Activated naive CD4-positive, alpha-beta T cell treated with anti-CD3 and anti-CD28 coated beads for 36 hours (primary cell): ENCODE data around the gene B9D1. TPM values are rescaled to one million over a fixed set of nuclear protein-coding genes. Genes with fewer than 3 reads are reported as not detected.

Experiments
- CTCF ChIA-PET: fragments of 350-600 bp; sonication (Branson Sonifier 250); formaldehyde crosslinking; loops from one replicate; lab custom pipeline; 2021; ENCODE audit warnings: antibody characterized with exemption; lab: Charles Lee
- DNase-seq: peaks from one replicate; pipeline ENCODE4 v3.0.0-alpha.2; 2020
- H3K27ac Mint-ChIP-seq: one replicate; pipeline ENCODE4 v1.8.0; 2021; ENCODE audit warnings: mild to moderate bottlenecking, mixed read lengths
- H3K27me3 Mint-ChIP-seq: one replicate; pipeline ENCODE4 v1.8.0; 2021; ENCODE audit warnings: low read depth, mixed read lengths
- H3K36me3 Mint-ChIP-seq: one replicate; pipeline ENCODE4 v1.8.0; 2021; ENCODE audit warnings: low read depth, mixed read lengths
- H3K4me1 Mint-ChIP-seq: one replicate; pipeline ENCODE4 v1.8.0; 2021; ENCODE audit warnings: low read depth, mixed read lengths
- H3K4me3 Mint-ChIP-seq: one replicate; pipeline ENCODE4 v1.8.0; 2021; ENCODE audit warnings: mild to moderate bottlenecking, moderate library complexity, mixed read lengths
- H3K9me3 Mint-ChIP-seq: one replicate; pipeline ENCODE4 v1.8.0; 2021; ENCODE audit warnings: mixed read lengths
- intact Hi-C: fragments of 100-400 bp; cut with micrococcal nuclease; formaldehyde crosslinking; loops from one replicate; pipeline ENCODE4 v1.15.1; 2023
- total RNA-seq, 2 experiments: library from RNA; stranded (reverse); gene quantifications; one replicate each; pipeline ENCODE4 v1.2.3, GENCODE V29; 2021

Gene B9D1
- 1 to 10 TPM; 8.7 TPM for total RNA-seq

- H3K9me3 Mint-ChIP-seq = no peaks in the 10 kb centered on the region
- H3K27me3 Mint-ChIP-seq = peaks cover 2% of the 10 kb centered on the region
- H3K4me3 Mint-ChIP-seq = peak within 1 kb of the TSS; percentile 87
- intact Hi-C loops = loop anchor here (1.0 to 10.0 kb wide), 8 partner anchors 16 to 1180 kb away; partner anchors contain the start of genes AKAP10, ALDH3A2, ALKBH5 and MAPK7
- H3K4me1 Mint-ChIP-seq = peaks cover 5% of the 10 kb centered on the region
- no peaks in the 10 kb centered on the region for H3K36me3 Mint-ChIP-seq
- DNase-seq = peak; percentile 93
- CTCF ChIA-PET = interaction anchor here (0.5 to 5.2 kb wide), 29 partner anchors 9 to 404 kb away, joined by 3 to 85 read pairs (median 4); partner anchors contain the start of genes ALDH3A2 and MAPK7
- H3K27ac Mint-ChIP-seq = peak within 1 kb of the TSS; percentile 33
Measured at GRCh38 chr17:19362277-19363113, at the start of gene B9D1. Gene B9D1, minus strand, starts transcription at chr17:19362723. Its CDS starts 154 bp downstream, at chr17:19362569.

- Mint-ChIP-seq H3K36me3 (no peaks in the 10 kb centered on the region), H3K4me1 (no peaks in the 10 kb centered on the region), H3K27ac (no peak overlapping the region), H3K4me3 (no peak overlapping the region), H3K9me3 (no peaks in the 10 kb centered on the region), H3K27me3 (no peaks in the 10 kb centered on the region)
- no peak for DNase-seq
- intact Hi-C loops = no loop called here
- CTCF ChIA-PET = no interaction called here
Measured at GRCh38 chr17:19411631-19412030, 49.1 kb upstream of the B9D1 start.

GRCh38 chr17:19410875-19411620, 48.5 kb upstream of the B9D1 start, which contains the start of gene RNF112:
Gene RNF112, plus strand, starts transcription at chr17:19411232. Its CDS starts 177 bp downstream, at chr17:19411409.
- Mint-ChIP-seq H3K4me3 (no peak within 1 kb of the TSS), H3K4me1 (no peaks in the 10 kb centered on the region), H3K9me3 (no peaks in the 10 kb centered on the region), H3K27ac (no peak within 1 kb of the TSS), H3K27me3 (no peaks in the 10 kb centered on the region), H3K36me3 (no peaks in the 10 kb centered on the region)
- CTCF ChIA-PET = no interaction called here
- intact Hi-C loops = no loop called here
- no peak for DNase-seq

GRCh38 chr17:19410091-19410490, 47.6 kb upstream of the B9D1 start:
- no peaks in the 10 kb centered on the region for H3K36me3 Mint-ChIP-seq
- no peak overlapping the region for H3K4me3 Mint-ChIP-seq
- H3K9me3 Mint-ChIP-seq = no peaks in the 10 kb centered on the region
- no peak for DNase-seq
- H3K27ac Mint-ChIP-seq = no peak overlapping the region
- H3K27me3 Mint-ChIP-seq = no peaks in the 10 kb centered on the region
- no peaks in the 10 kb centered on the region for H3K4me1 Mint-ChIP-seq
- intact Hi-C loops = no loop called here
- CTCF ChIA-PET = no interaction called here

GRCh38 chr17:19409509-19409908, 47.0 kb upstream of the B9D1 start:
- no peak overlapping the region for H3K27ac Mint-ChIP-seq
- no peak overlapping the region for H3K4me3 Mint-ChIP-seq
- CTCF ChIA-PET = no interaction called here
- intact Hi-C loops = no loop called here
- no peaks in the 10 kb centered on the region for H3K4me1 Mint-ChIP-seq
- no peaks in the 10 kb centered on the region for H3K27me3 Mint-ChIP-seq
- H3K9me3 Mint-ChIP-seq = no peaks in the 10 kb centered on the region
- DNase-seq = peak; percentile 16
- H3K36me3 Mint-ChIP-seq = no peaks in the 10 kb centered on the region

- Mint-ChIP-seq H3K9me3 (no peaks in the 10 kb centered on the region), H3K27me3 (no peaks in the 10 kb centered on the region), H3K4me3 (no peak overlapping the region), H3K27ac (no peak overlapping the region), H3K36me3 (no peaks in the 10 kb centered on the region), H3K4me1 (no peaks in the 10 kb centered on the region)
- intact Hi-C loops = no loop called here
- CTCF ChIA-PET = no interaction called here
- no peak for DNase-seq
Measured at GRCh38 chr17:19409066-19409465, 46.5 kb upstream of the B9D1 start.

- no peaks in the 10 kb centered on the region for H3K9me3 Mint-ChIP-seq
- DNase-seq = no peak
- no peaks in the 10 kb centered on the region for H3K36me3 Mint-ChIP-seq
- no peak overlapping the region for H3K4me3 Mint-ChIP-seq
- H3K4me1 Mint-ChIP-seq = no peaks in the 10 kb centered on the region
- intact Hi-C loops = no loop called here
- no peak overlapping the region for H3K27ac Mint-ChIP-seq
- H3K27me3 Mint-ChIP-seq = no peaks in the 10 kb centered on the region
- CTCF ChIA-PET = no interaction called here
Measured at GRCh38 chr17:19408346-19408710, 45.8 kb upstream of the B9D1 start.

- CTCF ChIA-PET = no interaction called here
- Mint-ChIP-seq H3K9me3 (no peaks in the 10 kb centered on the region), H3K27me3 (no peaks in the 10 kb centered on the region), H3K4me3 (no peak overlapping the region), H3K4me1 (no peaks in the 10 kb centered on the region), H3K27ac (no peak overlapping the region), H3K36me3 (no peaks in the 10 kb centered on the region)
- no peak for DNase-seq
- intact Hi-C loops = no loop called here
Measured at GRCh38 chr17:19407601-19408345, 45.2 kb upstream of the B9D1 start.

- Mint-ChIP-seq H3K36me3 (no peaks in the 10 kb centered on the region), H3K4me1 (no peaks in the 10 kb centered on the region), H3K4me3 (no peak overlapping the region), H3K27ac (no peak overlapping the region), H3K27me3 (no peaks in the 10 kb centered on the region), H3K9me3 (no peaks in the 10 kb centered on the region)
- CTCF ChIA-PET = interaction anchor here (0.6 kb wide), 1 partner anchor 264 kb away, joined by 3 read pairs; no protein-coding TSS in a partner anchor
- no peak for DNase-seq
- intact Hi-C loops = no loop called here
Measured at GRCh38 chr17:19405114-19405513, 42.6 kb upstream of the B9D1 start.

- no peaks in the 10 kb centered on the region for H3K27me3 Mint-ChIP-seq
- H3K4me1 Mint-ChIP-seq = no peaks in the 10 kb centered on the region
- H3K4me3 Mint-ChIP-seq = no peak overlapping the region
- H3K27ac Mint-ChIP-seq = no peak overlapping the region
- no peaks in the 10 kb centered on the region for H3K36me3 Mint-ChIP-seq
- H3K9me3 Mint-ChIP-seq = no peaks in the 10 kb centered on the region
- intact Hi-C loops = no loop called here
- no peak for DNase-seq
- CTCF ChIA-PET = no interaction called here
Measured at GRCh38 chr17:19404264-19404663, 41.7 kb upstream of the B9D1 start.

- H3K36me3 Mint-ChIP-seq = no peaks in the 10 kb centered on the region
- no peaks in the 10 kb centered on the region for H3K9me3 Mint-ChIP-seq
- no peak for DNase-seq
- intact Hi-C loops = no loop called here
- H3K4me3 Mint-ChIP-seq = no peak overlapping the region
- no peak overlapping the region for H3K27ac Mint-ChIP-seq
- no peaks in the 10 kb centered on the region for H3K27me3 Mint-ChIP-seq
- CTCF ChIA-PET = no interaction called here
- H3K4me1 Mint-ChIP-seq = no peaks in the 10 kb centered on the region
Measured at GRCh38 chr17:19403021-19403420, 40.5 kb upstream of the B9D1 start.

GRCh38 chr17:19402171-19402570, 39.6 kb upstream of the B9D1 start:
- CTCF ChIA-PET = interaction anchor here (0.6 kb wide), 1 partner anchor 260 kb away, joined by 3 read pairs; no protein-coding TSS in a partner anchor
- Mint-ChIP-seq H3K27ac (no peak overlapping the region), H3K4me1 (no peaks in the 10 kb centered on the region), H3K4me3 (no peak overlapping the region), H3K36me3 (no peaks in the 10 kb centered on the region), H3K27me3 (no peaks in the 10 kb centered on the region), H3K9me3 (no peaks in the 10 kb centered on the region)
- intact Hi-C loops = no loop called here
- DNase-seq = no peak
